Endodermal cell (in vitro differentiated cells): ENCODE results near the gene ANKRD6. TPM values are rescaled to one million over a fixed set of nuclear protein-coding genes. Genes with fewer than 3 reads are reported as not detected.

Source experiments
- DNase-seq: peaks from one replicate; pipeline ENCODE4 v3.0.0-alpha.2; 2017
- H3K27ac ChIP-seq: 2 replicates; pipeline ENCODE4 v1.5.1; 2013; ENCODE audit warnings: mild to moderate bottlenecking, low read depth, low read length, moderate library complexity
- H3K27me3 ChIP-seq: 2 replicates; pipeline ENCODE4 v1.6.1; 2013; ENCODE audit warnings: mild to moderate bottlenecking, low read length, moderate library complexity; ENCODE audit not compliant: insufficient read depth, control insufficient read depth, poor library complexity, severe bottlenecking
- H3K36me3 ChIP-seq: 2 replicates; pipeline ENCODE4 v1.7.0; 2013; ENCODE audit warnings: mild to moderate bottlenecking, low read length, moderate library complexity; ENCODE audit not compliant: control insufficient read depth, insufficient read depth
- H3K4me1 ChIP-seq: one replicate; pipeline ENCODE4 v1.7.0; 2013; ENCODE audit warnings: low read length; ENCODE audit not compliant: control insufficient read depth, insufficient read depth
- H3K4me3 ChIP-seq: 2 replicates; pipeline ENCODE4 v1.5.1; 2013; ENCODE audit warnings: mild to moderate bottlenecking, low read length, moderate library complexity
- H3K9ac ChIP-seq: 2 replicates; pipeline ENCODE4 v1.6.1; 2013; ENCODE audit warnings: mild to moderate bottlenecking, low read length, moderate library complexity; ENCODE audit not compliant: poor library complexity, severe bottlenecking; ENCODE audit errors: extremely low read depth
- H3K9me3 ChIP-seq: 2 replicates; pipeline ENCODE4 v1.6.1; 2013; ENCODE audit warnings: mild to moderate bottlenecking, low read length, moderate library complexity; ENCODE audit not compliant: control insufficient read depth
- H3K27ac Mint-ChIP-seq: 2 replicates; pipeline ENCODE4 v1.8.0; 2020; ENCODE audit warnings: mixed read lengths
- H3K27me3 Mint-ChIP-seq: 2 replicates; pipeline ENCODE4 v1.8.0; 2021; ENCODE audit warnings: mild to moderate bottlenecking, mixed read lengths; ENCODE audit not compliant: insufficient read depth
- H3K36me3 Mint-ChIP-seq: 2 replicates; pipeline ENCODE4 v1.8.0; 2020; ENCODE audit warnings: low read depth, mixed read lengths
- H3K4me1 Mint-ChIP-seq: 2 replicates; pipeline ENCODE4 v1.8.0; 2020; ENCODE audit warnings: mixed read lengths
- H3K4me3 Mint-ChIP-seq: 2 replicates; pipeline ENCODE4 v1.8.0; 2020; ENCODE audit warnings: mild to moderate bottlenecking, moderate library complexity, mixed read lengths
- H3K9me3 Mint-ChIP-seq: 2 replicates; pipeline ENCODE4 v1.8.0; 2020; ENCODE audit warnings: mild to moderate bottlenecking, mixed read lengths
- WGBS, 2 experiments: methylation state at CpG; one replicate each; pipeline versions ENCODE4 v1.1.5 to v1.1.7; 2013; ENCODE audit warnings: missing lambda C conversion rate in 2 of 2, mixed read lengths in 1 of 2; ENCODE audit not compliant: insufficient coverage in 1 of 2, insufficient read length in 1 of 2; 5-methylcytosine and 5-hydroxymethylcytosine counted together
- total RNA-seq, 2 donors: library from RNA; stranded (reverse); fragmentation: NEBNext Ultra II Directional in 1 of 2; extraction: Animal tissue kit (Norgen Biotek cat#: 25700) in 1 of 2; gene quantifications; 2 replicates in 1 of 2; 3 replicates in 1 of 2; pipeline ENCODE4 v1.2.1, GENCODE V29; 2021
- TF ChIP-seq, protein P1 (sequence below): fragments of 200-600 bp; sonication (generic); conservative IDR thresholded peaks from 2 replicates; pipeline ENCODE4 v1.5.0; 2021; ENCODE audit warnings: antibody characterized with exemption, mild to moderate bottlenecking

Gene ANKRD6
- total RNA-seq, 2 donors from 2014 or later, result 88.7 to 110 TPM

DNA sequence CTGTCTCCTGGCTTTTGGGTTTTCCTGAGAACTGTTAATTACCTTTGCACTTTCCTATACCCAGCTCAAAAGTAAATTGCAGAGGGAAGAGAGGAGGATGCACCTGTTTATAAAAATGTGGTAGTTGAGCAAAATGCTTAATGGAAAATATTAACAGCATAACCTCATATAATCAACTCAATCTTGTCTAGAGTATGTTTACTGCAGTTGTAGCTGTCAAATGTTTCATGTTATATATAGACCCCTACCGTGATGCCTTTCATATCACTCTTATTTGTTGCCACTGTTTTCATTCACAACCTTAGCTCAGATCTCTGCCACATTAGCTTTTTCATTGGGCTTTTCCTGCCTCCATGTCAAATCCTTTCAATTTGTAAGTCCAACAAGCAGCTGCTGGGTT lies 36.0 kb downstream of the ANKRD6 start:
- H3K36me3 ChIP-seq, result peaks cover 4% of the 10 kb centered on the region
- WGBS, 2 experiments, result 84 to 100% methylated on average over 1 of the region's 1 CpG
- H3K9ac ChIP-seq, result no peak overlapping the region
- Mint-ChIP-seq H3K9me3 (no peaks in the 10 kb centered on the region), H3K36me3 (peaks cover 3% of the 10 kb centered on the region), H3K4me3 (no peak overlapping the region), H3K27me3 (no peaks in the 10 kb centered on the region), H3K4me1 (peaks cover 57% of the 10 kb centered on the region), H3K27ac (no peak overlapping the region)
- peak overlapping the region; percentile 9 for H3K4me3 ChIP-seq
- no peaks in the 10 kb centered on the region for H3K27me3 ChIP-seq
- no peak for DNase-seq
- no peak overlapping the region for H3K27ac ChIP-seq
- no peaks in the 10 kb centered on the region for H3K9me3 ChIP-seq
- H3K4me1 ChIP-seq, result peaks cover 32% of the 10 kb centered on the region
- TF ChIP-seq, protein P1, sequence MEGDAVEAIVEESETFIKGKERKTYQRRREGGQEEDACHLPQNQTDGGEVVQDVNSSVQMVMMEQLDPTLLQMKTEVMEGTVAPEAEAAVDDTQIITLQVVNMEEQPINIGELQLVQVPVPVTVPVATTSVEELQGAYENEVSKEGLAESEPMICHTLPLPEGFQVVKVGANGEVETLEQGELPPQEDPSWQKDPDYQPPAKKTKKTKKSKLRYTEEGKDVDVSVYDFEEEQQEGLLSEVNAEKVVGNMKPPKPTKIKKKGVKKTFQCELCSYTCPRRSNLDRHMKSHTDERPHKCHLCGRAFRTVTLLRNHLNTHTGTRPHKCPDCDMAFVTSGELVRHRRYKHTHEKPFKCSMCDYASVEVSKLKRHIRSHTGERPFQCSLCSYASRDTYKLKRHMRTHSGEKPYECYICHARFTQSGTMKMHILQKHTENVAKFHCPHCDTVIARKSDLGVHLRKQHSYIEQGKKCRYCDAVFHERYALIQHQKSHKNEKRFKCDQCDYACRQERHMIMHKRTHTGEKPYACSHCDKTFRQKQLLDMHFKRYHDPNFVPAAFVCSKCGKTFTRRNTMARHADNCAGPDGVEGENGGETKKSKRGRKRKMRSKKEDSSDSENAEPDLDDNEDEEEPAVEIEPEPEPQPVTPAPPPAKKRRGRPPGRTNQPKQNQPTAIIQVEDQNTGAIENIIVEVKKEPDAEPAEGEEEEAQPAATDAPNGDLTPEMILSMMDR, result no peak

DNA sequence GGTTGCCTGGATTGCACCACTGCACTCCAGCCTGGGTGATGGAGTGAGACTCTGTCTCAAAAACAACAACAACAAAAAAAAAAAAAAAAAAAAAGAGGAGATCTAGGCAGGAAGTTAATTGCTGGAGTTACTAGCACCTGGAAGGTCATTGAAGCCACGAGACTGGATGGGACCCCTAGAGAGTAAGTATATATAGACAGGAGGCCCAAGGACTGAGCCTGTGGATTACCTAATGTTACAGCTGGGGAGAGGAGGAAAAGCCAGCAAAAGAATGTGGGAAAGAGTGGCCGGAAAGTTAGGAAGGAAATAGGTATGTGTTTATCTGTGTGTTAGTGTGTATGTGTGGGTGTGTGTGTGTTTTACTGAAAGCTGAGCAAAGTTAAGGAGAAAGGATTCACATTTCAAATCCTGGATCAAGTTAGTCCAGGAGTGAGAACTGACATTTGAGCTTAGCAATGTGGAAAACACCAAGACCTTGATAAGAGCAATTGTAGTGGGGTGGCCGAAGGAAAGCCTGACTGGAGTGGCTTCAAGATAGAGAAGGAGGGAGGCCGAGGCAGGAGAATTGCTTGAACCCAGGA lies 38.4 kb downstream of the ANKRD6 start:
- no peak overlapping the region for H3K4me3 ChIP-seq
- H3K4me1 Mint-ChIP-seq, result peaks cover 53% of the 10 kb centered on the region
- no peaks in the 10 kb centered on the region for H3K27me3 Mint-ChIP-seq
- TF ChIP-seq, protein P1, result no peak
- peak overlapping the region; percentile 44 for H3K27ac ChIP-seq
- H3K27ac Mint-ChIP-seq, result peak overlapping the region; percentile 93
- H3K27me3 ChIP-seq, result no peaks in the 10 kb centered on the region
- DNase-seq, result peak; percentile 69
- WGBS, 2 experiments, result 53 to 56% methylated on average over 3 to 4 of the region's 4 CpGs
- no peaks in the 10 kb centered on the region for H3K9me3 Mint-ChIP-seq
- H3K4me3 Mint-ChIP-seq, result peak overlapping the region; percentile 20
- H3K9me3 ChIP-seq, result no peaks in the 10 kb centered on the region
- H3K9ac ChIP-seq, result peak overlapping the region; percentile 38
- peaks cover 29% of the 10 kb centered on the region for H3K4me1 ChIP-seq
- H3K36me3 ChIP-seq, result peaks cover 7% of the 10 kb centered on the region
- H3K36me3 Mint-ChIP-seq, result peaks cover 5% of the 10 kb centered on the region

DNA sequence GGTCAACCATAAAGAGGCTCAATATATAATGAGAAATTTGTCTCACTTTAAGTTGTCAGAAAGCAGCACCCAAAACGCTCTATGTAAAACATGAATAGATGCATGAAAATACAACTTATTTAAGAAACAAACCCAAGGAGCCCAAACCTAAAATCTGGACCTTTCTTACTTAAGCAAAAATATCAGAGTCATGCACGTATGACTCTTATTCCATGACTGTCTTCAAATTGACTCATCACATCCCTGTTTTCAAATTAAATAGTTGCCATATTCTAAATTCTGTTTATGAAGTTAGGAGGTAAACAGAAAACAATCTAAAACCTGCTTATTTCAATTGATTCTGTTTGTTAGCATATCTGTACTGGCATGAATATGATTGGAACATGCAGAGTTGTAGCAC lies 42.1 kb downstream of the ANKRD6 start:
- H3K4me3 ChIP-seq, result no peak overlapping the region
- H3K27me3 Mint-ChIP-seq, result peaks cover under 1% of the 10 kb centered on the region
- H3K27ac ChIP-seq, result no peak overlapping the region
- TF ChIP-seq, protein P1, result no peak
- no peaks in the 10 kb centered on the region for H3K9me3 Mint-ChIP-seq
- 81% methylated on average over 2 of the region's 2 CpGs; no CpG with 5 or more reads in 1 of the 2 experiments for WGBS, 2 experiments
- no peak overlapping the region for H3K9ac ChIP-seq
- H3K27me3 ChIP-seq, result no peaks in the 10 kb centered on the region
- peaks cover 14% of the 10 kb centered on the region for H3K36me3 ChIP-seq
- H3K27ac Mint-ChIP-seq, result no peak overlapping the region
- H3K4me3 Mint-ChIP-seq, result no peak overlapping the region
- DNase-seq, result no peak
- H3K9me3 ChIP-seq, result no peaks in the 10 kb centered on the region
- peaks cover 19% of the 10 kb centered on the region for H3K36me3 Mint-ChIP-seq
- H3K4me1 Mint-ChIP-seq, result peaks cover 20% of the 10 kb centered on the region
- H3K4me1 ChIP-seq, result peaks cover 8% of the 10 kb centered on the region
